ENCODE measurements around the gene PDGFB. TPM values are rescaled to one million over a fixed set of nuclear protein-coding genes. Genes with fewer than 3 reads are reported as not detected.

The PDGFB gene
- total and polyA plus RNA-seq, 5 donors = 9.3 to 82.1 (median 15.4) TPM

DNA sequence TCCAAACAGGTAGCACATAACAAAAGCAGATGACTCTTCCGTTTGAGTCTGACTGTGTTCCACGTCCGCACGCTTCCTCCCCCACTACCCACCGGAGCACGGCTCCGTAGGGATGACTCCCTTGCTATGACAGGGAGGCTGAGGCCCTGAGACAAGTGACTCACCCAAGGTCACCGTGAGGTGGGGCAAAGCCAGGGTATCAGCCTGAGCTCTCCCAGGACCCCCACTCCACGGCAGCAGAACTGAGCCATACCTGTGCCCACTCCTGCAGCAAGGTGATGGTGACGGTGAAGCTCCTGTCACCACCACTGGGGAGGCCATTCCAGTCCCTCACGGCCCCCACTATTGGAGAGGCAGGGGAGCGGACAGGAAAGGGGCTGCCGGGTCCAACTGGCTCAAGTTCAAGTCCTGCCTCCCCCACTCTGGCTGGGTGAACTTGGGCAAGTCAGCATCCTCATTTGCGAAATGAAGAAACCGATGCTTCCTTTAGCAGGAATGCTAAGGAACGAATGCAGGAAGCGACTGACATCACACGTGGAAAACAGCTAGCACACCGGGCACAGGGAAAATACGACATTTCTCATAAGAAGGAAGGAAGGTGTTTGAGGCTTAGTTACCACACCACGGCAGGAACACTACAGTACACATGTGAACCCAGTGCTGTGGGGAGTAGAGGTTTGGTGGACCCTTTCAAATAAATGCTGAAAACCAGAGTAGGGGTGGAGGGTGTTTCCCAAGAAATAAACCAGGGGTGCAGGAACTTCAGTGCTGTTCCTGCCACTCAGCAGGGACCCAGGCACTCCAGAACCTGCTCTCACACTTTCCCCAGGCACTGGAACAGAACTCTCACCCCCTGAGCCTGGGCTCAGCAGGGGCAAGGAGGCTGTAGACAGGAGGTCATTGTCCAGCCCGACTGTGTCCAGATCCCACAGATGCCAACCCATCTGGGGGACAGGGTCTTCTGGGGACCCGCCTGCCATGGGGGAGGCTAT lies 59.9 kb downstream of the PDGFB start:
- H3K27me3 ChIP-seq (ENCODE audit: control insufficient read depth, insufficient read depth) = no peaks in the 10 kb centered on the region
- peaks cover 8% of the 10 kb centered on the region for H3K4me1 ChIP-seq (ENCODE audit: control insufficient read depth, insufficient read depth, low read length)
- no peak overlapping the region for H3K4me3 ChIP-seq (ENCODE audit: low read length)
- DNase-seq (peak in 2 of 3 donors; percentile 34 to 69), ATAC-seq (peak in 1 of 2 donors; percentile 34)
- WGBS = 57% methylated on average over 23 of the region's 23 CpGs
- peak overlapping the region; percentile 94 for H3K27ac ChIP-seq (ENCODE audit: low read length)
- H3K9me3 ChIP-seq (ENCODE audit: control insufficient read depth, low read length) = no peaks in the 10 kb centered on the region
- intact Hi-C loops (cut with DNase I) = no loop called here

DNA sequence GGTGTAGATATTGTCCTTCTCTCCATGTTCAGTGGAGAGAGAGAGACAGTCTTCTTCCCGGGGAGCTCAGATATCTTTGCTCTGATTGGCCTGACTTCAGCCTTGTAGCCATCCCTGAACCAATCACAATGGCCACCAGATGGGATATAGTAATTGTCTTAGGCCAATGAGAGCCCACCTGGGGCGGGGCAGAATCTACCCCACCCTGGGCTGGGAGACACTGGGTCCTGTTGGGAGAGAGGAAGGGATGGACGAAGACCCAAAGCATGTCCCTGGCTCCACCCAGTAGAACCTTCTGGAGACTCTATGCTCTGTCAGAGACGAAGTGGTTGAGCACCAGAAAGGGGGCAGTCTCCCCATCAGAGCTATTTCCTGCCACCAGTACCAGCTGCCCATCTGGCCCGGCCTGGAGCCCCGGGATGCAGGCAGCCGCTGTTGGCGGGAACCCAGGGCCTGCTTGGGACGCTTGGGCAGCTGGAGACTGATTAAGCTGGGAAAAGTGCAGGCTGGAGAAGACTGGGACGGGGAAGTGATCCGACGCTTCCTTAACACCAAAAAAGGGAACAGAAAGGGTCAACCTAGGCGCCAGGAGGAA lies 60.7 kb downstream of the PDGFB start:
- intact Hi-C loops (cut with DNase I) = no loop called here
- no peaks in the 10 kb centered on the region for H3K9me3 ChIP-seq (ENCODE audit: control insufficient read depth, low read length)
- peaks cover 8% of the 10 kb centered on the region for H3K4me1 ChIP-seq (ENCODE audit: control insufficient read depth, insufficient read depth, low read length)
- H3K4me3 ChIP-seq (ENCODE audit: low read length) = no peak overlapping the region
- DNase-seq (peak; percentile 66 to 88 (median 87)), ATAC-seq (peak; percentile 42 to 51)
- no peaks in the 10 kb centered on the region for H3K27me3 ChIP-seq (ENCODE audit: control insufficient read depth, insufficient read depth)
- WGBS = 35% methylated on average over 13 of the region's 13 CpGs
- H3K27ac ChIP-seq (ENCODE audit: low read length) = peak overlapping the region; percentile 94

DNA sequence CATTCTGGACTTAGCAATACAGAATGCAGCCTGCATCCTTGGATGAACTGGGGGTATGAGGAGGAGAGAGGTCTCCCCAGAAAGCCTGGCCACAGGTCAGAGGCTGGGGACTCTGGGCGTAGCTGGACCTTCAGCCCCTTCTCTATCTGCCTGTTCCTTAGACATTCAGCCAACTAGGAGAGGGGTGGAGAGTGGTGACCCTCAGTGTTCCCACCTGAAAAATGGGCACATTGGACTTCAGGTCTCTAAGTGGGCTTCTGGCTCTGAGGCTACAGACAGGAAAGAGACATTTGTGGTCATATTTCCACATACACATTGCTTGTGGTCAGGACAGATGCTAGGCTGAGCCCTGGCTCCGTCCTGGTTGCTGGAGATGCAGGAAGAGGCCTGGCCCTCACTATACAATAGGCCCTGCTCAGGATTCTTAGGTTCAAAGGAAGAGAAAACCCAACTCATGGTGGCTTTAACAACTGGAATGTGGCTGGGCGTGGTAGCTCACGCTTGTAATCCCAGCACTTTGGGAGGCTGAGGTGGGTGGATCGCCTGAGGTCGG lies 62.2 kb downstream of the PDGFB start:
- Histone ChIP-seq H3K27me3 (ENCODE audit: control insufficient read depth, insufficient read depth) (no peaks in the 10 kb centered on the region), H3K27ac (ENCODE audit: low read length) (no peak overlapping the region), H3K9me3 (ENCODE audit: control insufficient read depth, low read length) (no peaks in the 10 kb centered on the region), H3K4me3 (ENCODE audit: low read length) (no peak overlapping the region), H3K4me1 (ENCODE audit: control insufficient read depth, insufficient read depth, low read length) (peaks cover 8% of the 10 kb centered on the region)
- intact Hi-C loops (cut with DNase I) = no loop called here
- 89% methylated on average over 6 of the region's 6 CpGs for WGBS
- ATAC-seq = no peak
- no peak for DNase-seq

DNA sequence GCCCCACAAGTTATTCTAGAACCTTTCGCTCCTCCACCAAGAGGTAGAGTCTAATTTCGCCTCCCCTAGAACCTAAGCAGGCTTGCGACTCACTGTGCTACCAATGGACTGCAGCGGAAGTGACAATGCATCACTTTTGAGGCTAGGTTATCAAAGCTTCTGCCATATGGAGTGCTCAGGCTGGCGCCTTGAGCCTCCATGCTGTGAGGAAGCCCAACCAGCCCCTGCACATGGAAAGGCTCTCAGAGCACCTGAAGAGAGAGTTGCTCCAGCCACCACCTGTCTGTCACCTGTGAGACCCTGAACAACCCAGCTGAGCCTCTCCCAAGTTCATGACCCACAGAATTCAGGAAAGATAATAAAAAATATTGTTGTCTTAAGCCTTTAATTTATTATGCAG lies 63.0 kb downstream of the PDGFB start:
- Histone ChIP-seq H3K27ac (ENCODE audit: low read length) (no peak overlapping the region), H3K27me3 (ENCODE audit: control insufficient read depth, insufficient read depth) (no peaks in the 10 kb centered on the region), H3K9me3 (ENCODE audit: control insufficient read depth, low read length) (no peaks in the 10 kb centered on the region), H3K4me1 (ENCODE audit: control insufficient read depth, insufficient read depth, low read length) (peaks cover 9% of the 10 kb centered on the region), H3K4me3 (ENCODE audit: low read length) (no peak overlapping the region)
- ATAC-seq (no peak), DNase-seq (no peak)
- intact Hi-C loops (cut with DNase I) = no loop called here
- 97% methylated on average over 5 of the region's 5 CpGs for WGBS

DNA sequence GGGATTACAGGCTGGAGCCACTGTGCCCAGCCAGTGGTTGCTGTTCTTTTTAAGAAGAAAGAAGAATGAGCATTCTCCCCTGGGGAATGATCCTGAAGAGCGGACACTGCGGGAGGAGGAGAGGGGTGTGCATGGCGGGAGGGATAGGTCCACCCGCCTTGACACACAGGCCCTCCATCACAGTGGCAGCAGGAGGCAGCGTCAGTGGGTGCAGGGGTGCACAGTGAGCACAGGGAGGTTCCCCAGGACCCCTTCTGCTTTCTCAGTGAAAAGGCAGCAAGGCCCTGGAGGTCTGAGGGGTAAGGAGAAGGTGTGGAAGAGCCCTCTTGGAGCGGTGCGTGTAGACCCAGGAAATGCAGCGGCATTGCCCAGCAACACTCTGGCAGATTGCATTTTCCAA lies 63.4 kb downstream of the PDGFB start:
- Histone ChIP-seq H3K27ac (ENCODE audit: low read length) (no peak overlapping the region), H3K4me1 (ENCODE audit: control insufficient read depth, insufficient read depth, low read length) (peaks cover 13% of the 10 kb centered on the region), H3K4me3 (ENCODE audit: low read length) (no peak overlapping the region), H3K9me3 (ENCODE audit: control insufficient read depth, low read length) (no peaks in the 10 kb centered on the region), H3K27me3 (ENCODE audit: control insufficient read depth, insufficient read depth) (no peaks in the 10 kb centered on the region)
- intact Hi-C loops (cut with DNase I) = no loop called here
- ATAC-seq = no peak
- WGBS = 95% methylated on average over 8 of the region's 8 CpGs
- no peak for DNase-seq

DNA sequence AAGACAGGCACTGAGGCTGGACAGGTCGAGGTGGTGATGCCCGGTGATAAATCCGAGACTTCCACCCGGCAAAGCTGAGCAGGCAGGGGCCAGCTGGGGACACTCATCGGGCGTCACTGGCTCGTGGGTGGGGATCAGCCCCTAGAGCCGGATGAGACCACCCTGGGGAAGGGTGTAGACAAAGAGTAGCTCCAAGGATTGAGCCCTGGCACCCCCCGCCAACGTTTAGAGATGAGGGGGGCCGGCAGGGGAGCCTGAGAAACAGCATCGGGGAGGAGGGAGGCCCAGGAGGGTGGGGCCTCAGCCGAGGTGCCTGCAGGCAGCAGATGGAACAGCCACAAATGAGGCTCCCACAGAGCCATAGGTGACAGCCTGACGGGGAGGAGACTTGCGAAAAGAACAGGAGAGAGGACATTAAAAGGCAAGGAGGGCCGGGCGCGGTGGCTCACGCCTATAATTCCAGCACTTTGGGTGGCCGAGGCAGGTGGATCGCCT lies 64.9 kb downstream of the PDGFB start:
- DNase-seq (no peak), ATAC-seq (no peak)
- peaks cover 20% of the 10 kb centered on the region for H3K4me1 ChIP-seq (ENCODE audit: control insufficient read depth, insufficient read depth, low read length)
- intact Hi-C loops (cut with DNase I) = loop anchor here (5.0 to 10.0 kb wide), 4 partner anchors 52 to 65 kb away; partner anchors contain the start of gene PDGFB (in 1 of the 4)
- 68% methylated on average over 21 of the region's 21 CpGs for WGBS
- no peaks in the 10 kb centered on the region for H3K9me3 ChIP-seq (ENCODE audit: control insufficient read depth, low read length)
- H3K27ac ChIP-seq (ENCODE audit: low read length) = no peak overlapping the region
- no peak overlapping the region for H3K4me3 ChIP-seq (ENCODE audit: low read length)
- H3K27me3 ChIP-seq (ENCODE audit: control insufficient read depth, insufficient read depth) = no peaks in the 10 kb centered on the region

DNA sequence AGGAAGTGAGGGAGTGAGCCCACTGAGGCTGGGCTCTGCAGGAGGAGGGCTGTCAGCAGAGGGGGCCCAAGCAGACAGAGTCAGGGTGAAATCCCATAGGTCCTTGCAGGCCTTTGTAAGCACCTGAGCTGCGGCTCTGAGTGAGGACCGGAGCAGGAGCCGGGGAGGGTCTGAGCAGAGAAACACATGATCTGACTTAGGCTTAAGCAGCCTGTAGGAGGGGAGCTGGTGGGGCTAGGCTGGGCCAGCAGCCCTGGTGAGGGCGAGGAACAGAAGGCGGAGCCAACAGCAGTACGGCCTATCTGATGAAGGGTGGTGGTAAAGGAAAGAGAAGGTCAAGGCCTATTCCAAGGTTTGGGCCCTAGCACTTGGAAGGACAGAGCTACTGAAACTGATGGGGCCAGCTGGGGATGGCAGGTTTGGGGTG lies 65.4 kb downstream of the PDGFB start:
- Histone ChIP-seq H3K27ac (ENCODE audit: low read length) (no peak overlapping the region), H3K4me1 (ENCODE audit: control insufficient read depth, insufficient read depth, low read length) (peaks cover 19% of the 10 kb centered on the region), H3K4me3 (ENCODE audit: low read length) (no peak overlapping the region), H3K27me3 (ENCODE audit: control insufficient read depth, insufficient read depth) (no peaks in the 10 kb centered on the region), H3K9me3 (ENCODE audit: control insufficient read depth, low read length) (no peaks in the 10 kb centered on the region)
- DNase-seq = no peak
- intact Hi-C loops (cut with DNase I) = loop anchor here (5.0 to 10.0 kb wide), 4 partner anchors 53 to 65 kb away; partner anchors contain the start of gene PDGFB (in 1 of the 4)
- 68% methylated on average over 6 of the region's 6 CpGs for WGBS
- no peak for ATAC-seq

DNA sequence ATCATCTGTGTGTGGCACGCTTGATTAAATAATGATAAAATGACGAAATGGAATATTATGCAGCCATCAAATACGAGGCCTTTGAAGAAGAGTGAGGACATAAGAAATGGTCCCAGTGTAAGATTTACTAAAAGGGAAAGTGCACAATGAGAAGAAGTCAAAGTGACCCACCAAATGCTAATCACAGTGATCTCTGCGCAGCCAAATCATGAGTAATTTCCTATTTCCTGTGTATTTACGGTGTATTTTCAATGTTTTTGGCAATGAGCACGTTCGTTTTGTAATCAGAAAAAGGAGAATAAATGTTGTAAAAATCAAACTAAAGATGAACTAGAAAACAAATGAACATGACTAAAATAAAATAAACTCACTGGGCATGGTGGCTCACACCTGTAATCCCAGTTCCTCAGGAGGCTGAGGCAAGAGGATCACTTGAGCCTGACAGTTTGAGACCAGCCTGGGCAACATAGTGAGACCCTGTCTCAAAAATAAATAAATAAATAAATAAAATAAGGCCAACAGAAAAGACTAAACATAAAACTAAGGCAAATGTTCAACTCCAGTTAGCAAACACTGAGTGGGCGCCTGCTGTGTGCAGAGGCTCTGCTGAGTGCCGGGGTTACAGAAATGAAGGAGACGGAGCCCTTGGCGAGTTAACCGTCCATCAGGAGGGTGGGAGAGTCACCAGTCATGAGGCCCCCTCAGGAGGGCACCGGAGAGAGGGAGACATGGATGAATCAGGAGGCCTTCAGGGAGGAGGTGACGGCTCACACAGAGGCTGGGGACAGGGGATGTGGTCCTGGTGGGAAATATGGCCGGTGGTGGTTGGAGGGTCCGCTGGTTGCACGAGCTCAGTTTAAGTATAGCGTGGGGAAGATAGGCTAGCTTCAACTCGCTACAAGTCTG lies 66.3 kb downstream of the PDGFB start:
- intact Hi-C loops (cut with DNase I) = loop anchor here (5.0 to 10.0 kb wide), 4 partner anchors 54 to 66 kb away; partner anchors contain the start of gene PDGFB (in 1 of the 4)
- DNase-seq (no peak), ATAC-seq (no peak)
- WGBS = 82% methylated on average over 19 of the region's 19 CpGs
- Histone ChIP-seq H3K4me3 (ENCODE audit: low read length) (no peak overlapping the region), H3K4me1 (ENCODE audit: control insufficient read depth, insufficient read depth, low read length) (peaks cover 28% of the 10 kb centered on the region), H3K27ac (ENCODE audit: low read length) (peak overlapping the region; percentile 57), H3K9me3 (ENCODE audit: control insufficient read depth, low read length) (no peaks in the 10 kb centered on the region), H3K27me3 (ENCODE audit: control insufficient read depth, insufficient read depth) (no peaks in the 10 kb centered on the region)

DNA sequence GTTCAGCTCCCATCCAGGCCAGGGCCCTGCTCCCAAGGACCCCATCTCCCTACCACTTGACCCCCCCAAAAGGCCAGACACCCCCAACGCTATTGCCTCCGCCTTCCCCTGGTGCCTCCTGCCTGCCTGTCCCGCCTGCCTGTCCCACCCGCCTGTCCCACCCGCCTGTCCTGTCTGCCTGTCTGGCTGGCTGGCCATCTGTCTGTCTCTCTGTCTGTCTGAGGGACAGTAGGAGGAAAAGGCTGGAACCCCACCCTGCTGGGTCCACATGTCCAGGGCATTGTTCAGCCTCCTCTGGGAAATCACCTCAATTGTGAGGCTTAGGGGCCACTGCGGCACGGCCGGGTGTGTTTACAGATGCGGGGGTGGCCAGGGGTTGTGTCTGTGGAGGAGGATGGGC lies 67.0 kb downstream of the PDGFB start:
- DNase-seq (peak in 1 of 3 donors; percentile 63), ATAC-seq (peak in 1 of 2 donors; percentile 7)
- H3K9me3 ChIP-seq (ENCODE audit: control insufficient read depth, low read length) = no peaks in the 10 kb centered on the region
- peaks cover 32% of the 10 kb centered on the region for H3K4me1 ChIP-seq (ENCODE audit: control insufficient read depth, insufficient read depth, low read length)
- H3K27me3 ChIP-seq (ENCODE audit: control insufficient read depth, insufficient read depth) = no peaks in the 10 kb centered on the region
- intact Hi-C loops (cut with DNase I) = loop anchor here (5.0 to 10.0 kb wide), 4 partner anchors 55 to 67 kb away; partner anchors contain the start of gene PDGFB (in 1 of the 4)
- H3K27ac ChIP-seq (ENCODE audit: low read length) = peak overlapping the region; percentile 76
- no peak overlapping the region for H3K4me3 ChIP-seq (ENCODE audit: low read length)
- 73% methylated on average over 9 of the region's 9 CpGs for WGBS

DNA sequence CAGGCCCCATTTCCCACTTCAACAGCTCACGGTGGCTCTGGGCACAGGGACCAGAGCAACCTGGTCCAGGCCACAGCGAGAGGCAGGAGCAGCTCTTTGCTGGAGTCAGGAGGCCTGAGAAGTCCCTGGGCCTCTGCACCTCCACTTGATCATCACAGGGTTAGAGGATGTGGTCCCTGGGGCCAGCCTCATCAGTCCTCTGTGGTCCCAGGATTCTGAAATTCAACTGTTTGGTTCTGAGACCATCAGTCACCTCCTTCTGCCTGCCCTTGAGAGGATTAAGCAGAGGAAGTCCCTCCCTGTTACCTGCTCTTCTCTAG lies 67.4 kb downstream of the PDGFB start:
- Histone ChIP-seq H3K27ac (ENCODE audit: low read length) (peak overlapping the region; percentile 76), H3K9me3 (ENCODE audit: control insufficient read depth, low read length) (no peaks in the 10 kb centered on the region), H3K4me1 (ENCODE audit: control insufficient read depth, insufficient read depth, low read length) (peaks cover 32% of the 10 kb centered on the region), H3K27me3 (ENCODE audit: control insufficient read depth, insufficient read depth) (no peaks in the 10 kb centered on the region), H3K4me3 (ENCODE audit: low read length) (no peak overlapping the region)
- ATAC-seq (no peak), DNase-seq (no peak)
- WGBS = 59% methylated on average over 2 of the region's 2 CpGs
- intact Hi-C loops (cut with DNase I) = loop anchor here (5.0 to 10.0 kb wide), 4 partner anchors 55 to 67 kb away; partner anchors contain the start of gene PDGFB (in 1 of the 4)

Data from right cardiac atrium (tissue), 5 donors.